ENCODE data around the gene DLGAP1. TPM values are rescaled to one million over a fixed set of nuclear protein-coding genes. Genes with fewer than 3 reads are reported as not detected.
A peak's percentile ranks its signal among the peaks of the same experiment; 100 is the strongest.

The DLGAP1 gene
- polyA plus RNA-seq, 1 of the 3 experiments (the other 2 are of a cell fraction), result not detected

DNA sequence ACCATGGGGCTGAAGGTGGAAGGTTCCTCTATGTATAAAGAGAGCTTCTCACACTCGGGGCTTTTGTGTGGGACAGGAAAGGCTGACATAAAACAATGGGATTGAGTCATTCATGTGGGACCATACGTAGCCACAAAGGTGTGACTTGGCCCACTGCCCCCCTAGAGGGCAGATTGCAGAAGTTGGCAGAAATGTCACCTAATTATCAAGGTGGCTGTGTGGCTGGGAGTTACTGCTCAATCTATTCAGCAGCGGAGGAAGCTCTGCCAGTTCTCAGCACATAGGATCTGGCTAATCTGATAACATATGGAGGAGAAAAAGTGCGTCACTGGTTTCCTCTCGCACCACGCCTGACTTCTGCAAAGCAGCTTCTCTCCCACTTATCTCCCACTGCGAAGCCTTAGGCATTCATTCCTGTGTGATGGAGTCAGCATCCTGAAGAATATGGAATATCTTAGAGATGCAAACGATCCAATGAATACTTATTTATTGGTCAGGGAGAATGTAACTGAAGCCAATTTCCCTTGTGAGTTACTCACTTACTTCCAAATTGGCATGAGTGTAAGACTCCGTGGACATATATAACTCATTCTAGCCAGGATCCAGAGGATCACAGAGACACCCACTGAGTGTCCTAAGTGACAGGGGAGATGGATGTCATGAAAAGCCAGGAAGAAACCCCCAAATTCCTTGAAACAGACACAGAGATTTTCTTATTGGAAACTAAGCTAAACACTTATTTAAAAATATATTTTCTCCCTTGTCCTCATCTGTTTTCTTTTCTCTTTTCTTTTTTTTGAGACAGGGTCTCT is 660.4 kb downstream of the DLGAP1 start:
- 7% methylated on average over 9 of the region's 9 CpGs for WGBS (ENCODE audit: low lambda C conversion rate)
- no peak overlapping the region for H3K4me2 ChIP-seq
- POLR2A ChIA-PET, result no interaction called here

More for the DNA sequence above, 660.4 kb downstream of the DLGAP1 start:
- H4K20me1 ChIP-seq (ENCODE audit: insufficient read depth), result no peaks in the 10 kb centered on the region
- no peak for DNase-seq
- H2AFZ ChIP-seq (ENCODE audit: low read depth), result peak overlapping the region; percentile 68; the same call in 1 of the 2 replicates
- H3K27ac ChIP-seq (ENCODE audit: low read depth in 2 of 2, low read length in 1 of 2), result peak overlapping the region in 1 of 2 experiments; percentile 70; a peak in 2 of 4 replicates
- no peaks in the 10 kb centered on the region for H3K79me2 ChIP-seq (ENCODE audit: insufficient read depth)
- no peaks in the 10 kb centered on the region for H3K9me3 ChIP-seq
- 0 out of 4 replicates have a peak overlapping the region, but pooled peaks of 1 of the 2 experiments have one; percentile 0 for H3K4me3 ChIP-seq (ENCODE audit: low read depth in 2 of 2, low read length in 1 of 2)
- no peak for TF ChIP-seq SIN3A (IDR thresholded peaks at IDR 0.05; ENCODE audit: borderline replicate concordance, low read depth, low read length)
- no peak for TF ChIP-seq RXRA (IDR thresholded peaks at IDR 0.05; ENCODE audit: borderline replicate concordance, low read depth)
- peak; percentile 77 for TF ChIP-seq JUND (IDR thresholded peaks at IDR 0.05)
- TF ChIP-seq CTCF (IDR thresholded peaks at IDR 0.05), result peak; percentile 9; the same call in 1 of the 2 replicates
- TF ChIP-seq GATA2 (CRISPR knock-in tag; IDR thresholded peaks at IDR 0.05), result no peak
- peak; percentile 63 for TF ChIP-seq FOSL2 (IDR thresholded peaks at IDR 0.05; ENCODE audit: borderline replicate concordance, low read depth)
- TF ChIP-seq YY1 (IDR thresholded peaks at IDR 0.05; ENCODE audit: low read depth), result no peak
- TF ChIP-seq, protein P1, sequence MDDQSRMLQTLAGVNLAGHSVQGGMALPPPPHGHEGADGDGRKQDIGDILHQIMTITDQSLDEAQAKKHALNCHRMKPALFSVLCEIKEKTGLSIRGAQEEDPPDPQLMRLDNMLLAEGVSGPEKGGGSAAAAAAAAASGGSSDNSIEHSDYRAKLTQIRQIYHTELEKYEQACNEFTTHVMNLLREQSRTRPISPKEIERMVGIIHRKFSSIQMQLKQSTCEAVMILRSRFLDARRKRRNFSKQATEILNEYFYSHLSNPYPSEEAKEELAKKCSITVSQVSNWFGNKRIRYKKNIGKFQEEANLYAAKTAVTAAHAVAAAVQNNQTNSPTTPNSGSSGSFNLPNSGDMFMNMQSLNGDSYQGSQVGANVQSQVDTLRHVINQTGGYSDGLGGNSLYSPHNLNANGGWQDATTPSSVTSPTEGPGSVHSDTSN (IDR thresholded peaks at IDR 0.05), result peak; percentile 49
- peak; percentile 59; the same call in 1 of the 2 replicates for TF ChIP-seq MAX (IDR thresholded peaks at IDR 0.05; ENCODE audit: low read depth)
- TF ChIP-seq EP300 (IDR thresholded peaks at IDR 0.05; ENCODE audit: borderline replicate concordance in 1 of 2, low read depth in 1 of 2, low read length in 1 of 2), result peak in 1 of 2 experiments; percentile 77; a peak in 1 of 4 replicates
- peak; percentile 87 for TF ChIP-seq TCF12 (IDR thresholded peaks at IDR 0.05)
- TF ChIP-seq, protein P2, sequence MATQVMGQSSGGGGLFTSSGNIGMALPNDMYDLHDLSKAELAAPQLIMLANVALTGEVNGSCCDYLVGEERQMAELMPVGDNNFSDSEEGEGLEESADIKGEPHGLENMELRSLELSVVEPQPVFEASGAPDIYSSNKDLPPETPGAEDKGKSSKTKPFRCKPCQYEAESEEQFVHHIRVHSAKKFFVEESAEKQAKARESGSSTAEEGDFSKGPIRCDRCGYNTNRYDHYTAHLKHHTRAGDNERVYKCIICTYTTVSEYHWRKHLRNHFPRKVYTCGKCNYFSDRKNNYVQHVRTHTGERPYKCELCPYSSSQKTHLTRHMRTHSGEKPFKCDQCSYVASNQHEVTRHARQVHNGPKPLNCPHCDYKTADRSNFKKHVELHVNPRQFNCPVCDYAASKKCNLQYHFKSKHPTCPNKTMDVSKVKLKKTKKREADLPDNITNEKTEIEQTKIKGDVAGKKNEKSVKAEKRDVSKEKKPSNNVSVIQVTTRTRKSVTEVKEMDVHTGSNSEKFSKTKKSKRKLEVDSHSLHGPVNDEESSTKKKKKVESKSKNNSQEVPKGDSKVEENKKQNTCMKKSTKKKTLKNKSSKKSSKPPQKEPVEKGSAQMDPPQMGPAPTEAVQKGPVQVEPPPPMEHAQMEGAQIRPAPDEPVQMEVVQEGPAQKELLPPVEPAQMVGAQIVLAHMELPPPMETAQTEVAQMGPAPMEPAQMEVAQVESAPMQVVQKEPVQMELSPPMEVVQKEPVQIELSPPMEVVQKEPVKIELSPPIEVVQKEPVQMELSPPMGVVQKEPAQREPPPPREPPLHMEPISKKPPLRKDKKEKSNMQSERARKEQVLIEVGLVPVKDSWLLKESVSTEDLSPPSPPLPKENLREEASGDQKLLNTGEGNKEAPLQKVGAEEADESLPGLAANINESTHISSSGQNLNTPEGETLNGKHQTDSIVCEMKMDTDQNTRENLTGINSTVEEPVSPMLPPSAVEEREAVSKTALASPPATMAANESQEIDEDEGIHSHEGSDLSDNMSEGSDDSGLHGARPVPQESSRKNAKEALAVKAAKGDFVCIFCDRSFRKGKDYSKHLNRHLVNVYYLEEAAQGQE (IDR thresholded peaks at IDR 0.05; ENCODE audit: low read depth, low read length), result 0 out of 2 replicates have a peak, but pooled peaks have one; percentile 21
- TF ChIP-seq GABPA (IDR thresholded peaks at IDR 0.05; ENCODE audit: low read depth), result no peak
- peak; percentile 75; the same call in 1 of the 2 replicates for TF ChIP-seq NFIC (IDR thresholded peaks at IDR 0.05; ENCODE audit: borderline replicate concordance)
- TF ChIP-seq TEAD4 (IDR thresholded peaks at IDR 0.05; ENCODE audit: borderline replicate concordance, insufficient read depth), result peak; percentile 61
- H3K36me3 ChIP-seq (replicated peaks in 1 of 2; ENCODE audit: control insufficient read depth in 1 of 2, insufficient read depth in 2 of 2, low read length in 1 of 2), result no peaks in the 10 kb centered on the region
- no peaks in the 10 kb centered on the region for H3F3A ChIP-seq (replicated peaks; ENCODE audit: insufficient read depth)
- CTCF ChIA-PET, result interaction anchor here (1.8 kb wide), 1 partner anchor 23 kb away, joined by 8 read pairs; no protein-coding TSS in a partner anchor
- H3K9me2 ChIP-seq, result no peaks in the 10 kb centered on the region
- H3K4me1 ChIP-seq (ENCODE audit: control insufficient read depth in 1 of 2, insufficient read depth in 2 of 2, low read depth in 1 of 2, low read length in 1 of 2), result peaks cover 0 to 5% of the 10 kb centered on the region in 2 experiments; a peak in 1 of 4 replicates
- no peaks in the 10 kb centered on the region; the same call in 1 of the 2 replicates for H3K27me3 ChIP-seq (ENCODE audit: insufficient read depth)
- no peak overlapping the region for H3K9ac ChIP-seq
